GM19467 (cell line): ENCODE data around the gene FOXB2.

ENCODE experiments used
- ATAC-seq: cut with Tn5 transposase; IDR thresholded peaks from one replicate; pipeline ENCODE4 v1.9.1; 2021; ENCODE audit warnings: mild to moderate bottlenecking, moderate library complexity; ENCODE audit not compliant: unreplicated experiment

The FOXB2 gene

DNA sequence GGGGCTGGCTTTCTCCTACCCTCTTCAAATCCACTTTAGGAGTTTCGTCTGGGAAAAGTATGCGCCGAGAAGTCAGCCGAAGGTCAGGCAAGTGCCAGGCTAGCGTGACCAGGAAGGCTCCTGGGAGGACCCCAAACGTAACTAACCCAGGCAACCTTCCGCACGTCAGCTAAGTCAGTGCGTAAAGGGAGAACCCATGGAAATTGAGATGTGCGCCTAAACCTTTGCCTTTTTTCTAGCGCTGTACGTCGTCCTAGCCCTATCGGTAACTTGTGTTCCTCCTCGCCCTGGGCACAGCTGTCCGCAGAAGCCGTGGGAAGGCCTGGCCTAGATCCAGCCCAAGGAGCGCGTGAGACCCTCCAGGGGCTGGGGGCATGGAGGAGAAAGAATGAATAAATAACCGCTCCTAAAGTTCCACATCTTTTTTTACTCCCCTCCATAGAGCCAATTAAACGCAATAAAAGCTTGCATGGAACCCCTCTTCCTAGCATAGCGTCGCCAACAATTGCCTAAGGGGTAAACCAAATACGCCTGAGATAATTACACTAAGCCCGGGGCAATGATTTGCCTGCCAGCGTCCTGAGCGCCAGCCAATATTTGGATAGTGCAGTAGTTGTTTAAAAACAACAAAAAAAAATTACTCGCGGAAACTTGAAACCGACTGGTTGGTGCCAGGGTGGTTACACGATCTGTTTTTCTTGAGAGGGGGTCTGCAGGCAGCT is 4.0 kb upstream of the FOXB2 start:
- no peak for ATAC-seq

- no peak for ATAC-seq
Observed at GRCh38 chr9:77016121-77016525, 3.3 kb upstream of the FOXB2 start.

DNA sequence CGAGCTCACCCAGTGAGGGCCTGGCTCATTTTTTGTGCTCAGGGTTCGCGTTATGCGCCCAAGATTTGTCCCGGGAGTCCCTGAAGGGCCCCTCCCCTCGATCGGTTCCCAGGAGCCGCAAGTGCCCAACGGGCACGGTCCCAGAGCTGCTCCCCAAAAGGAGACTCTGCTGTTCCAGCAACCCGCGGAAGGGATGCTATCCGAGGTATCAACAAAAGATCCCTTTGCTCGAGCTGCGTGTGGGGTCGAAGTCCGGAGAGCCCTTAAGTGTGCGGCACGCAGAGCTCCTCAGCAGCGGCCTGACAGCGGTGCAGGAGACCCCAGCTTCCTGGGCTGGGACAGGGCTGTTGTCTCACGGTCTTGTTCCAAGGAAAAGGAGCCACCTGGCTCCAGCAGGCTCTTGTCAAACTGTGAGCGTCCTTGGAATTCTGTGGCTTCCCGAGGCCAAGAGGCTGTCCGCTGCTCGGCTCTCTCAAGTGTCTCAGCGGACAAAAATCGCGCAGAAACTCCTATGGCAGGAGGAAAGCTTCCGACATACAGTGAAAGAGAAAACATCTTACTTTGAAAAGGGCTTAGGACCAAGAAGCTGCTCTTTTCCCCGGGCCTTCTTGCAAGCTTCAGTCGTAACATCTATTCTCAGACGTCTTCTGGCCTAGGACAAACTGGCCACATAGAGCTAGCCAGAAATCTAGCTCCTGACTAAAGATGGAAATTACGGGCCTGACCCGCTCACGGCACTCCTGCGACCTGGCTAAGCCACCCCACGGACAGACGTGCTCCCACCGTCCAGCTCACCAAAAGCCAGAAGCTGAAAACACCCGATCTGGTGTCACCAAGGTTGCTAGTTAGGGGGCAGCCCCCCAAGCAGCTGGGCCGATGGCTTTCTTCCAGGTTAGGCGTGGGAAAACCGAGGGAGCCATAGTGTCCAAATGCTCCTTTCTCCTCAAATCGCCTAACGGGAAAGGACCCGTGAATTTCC is 2.6 kb upstream of the FOXB2 start:
- ATAC-seq, result no peak

- ATAC-seq, result no peak
Observed at GRCh38 chr9:77017505-77017894, 2.0 kb upstream of the FOXB2 start.

- ATAC-seq, result no peak
Observed at GRCh38 chr9:77018058-77018968, 1.1 kb upstream of the FOXB2 start.

GRCh38 chr9:77018969-77019235 is 553 bp upstream of the FOXB2 start:
- ATAC-seq, result no peak

- ATAC-seq, result no peak
Observed at GRCh38 chr9:77019926-77020412, 514 bp downstream of the FOXB2 start.

DNA sequence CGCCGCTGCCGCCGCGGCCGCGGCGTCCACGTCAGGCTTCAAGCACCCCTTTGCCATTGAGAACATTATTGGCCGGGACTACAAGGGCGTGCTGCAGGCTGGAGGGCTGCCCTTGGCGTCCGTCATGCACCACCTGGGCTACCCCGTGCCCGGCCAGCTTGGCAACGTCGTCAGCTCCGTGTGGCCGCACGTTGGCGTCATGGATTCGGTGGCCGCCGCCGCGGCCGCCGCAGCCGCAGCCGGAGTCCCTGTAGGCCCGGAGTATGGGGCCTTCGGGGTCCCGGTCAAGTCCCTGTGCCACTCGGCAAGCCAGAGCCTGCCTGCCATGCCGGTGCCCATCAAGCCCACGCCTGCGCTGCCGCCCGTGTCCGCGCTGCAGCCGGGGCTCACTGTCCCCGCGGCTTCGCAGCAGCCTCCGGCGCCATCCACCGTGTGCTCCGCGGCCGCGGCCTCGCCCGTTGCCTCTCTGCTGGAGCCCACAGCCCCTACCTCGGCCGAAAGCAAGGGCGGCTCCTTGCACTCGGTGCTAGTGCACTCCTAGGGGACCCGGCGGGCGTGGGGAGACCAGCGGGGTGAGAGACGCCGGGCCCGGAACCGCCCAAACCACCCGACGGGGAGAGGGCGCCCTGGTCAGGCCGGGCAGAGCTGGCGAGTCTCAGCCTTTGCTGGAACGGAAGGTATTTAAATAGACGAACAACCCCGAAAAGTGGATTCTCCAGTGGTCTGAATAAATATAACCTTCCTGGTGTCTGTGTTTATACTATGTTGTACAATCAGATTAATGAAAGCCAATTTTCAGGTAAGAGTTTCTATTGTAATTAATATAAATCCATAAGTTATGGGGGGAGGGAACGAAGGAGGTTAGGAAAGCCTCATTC is 1.2 kb downstream of the FOXB2 start:
- ATAC-seq, result no peak

DNA sequence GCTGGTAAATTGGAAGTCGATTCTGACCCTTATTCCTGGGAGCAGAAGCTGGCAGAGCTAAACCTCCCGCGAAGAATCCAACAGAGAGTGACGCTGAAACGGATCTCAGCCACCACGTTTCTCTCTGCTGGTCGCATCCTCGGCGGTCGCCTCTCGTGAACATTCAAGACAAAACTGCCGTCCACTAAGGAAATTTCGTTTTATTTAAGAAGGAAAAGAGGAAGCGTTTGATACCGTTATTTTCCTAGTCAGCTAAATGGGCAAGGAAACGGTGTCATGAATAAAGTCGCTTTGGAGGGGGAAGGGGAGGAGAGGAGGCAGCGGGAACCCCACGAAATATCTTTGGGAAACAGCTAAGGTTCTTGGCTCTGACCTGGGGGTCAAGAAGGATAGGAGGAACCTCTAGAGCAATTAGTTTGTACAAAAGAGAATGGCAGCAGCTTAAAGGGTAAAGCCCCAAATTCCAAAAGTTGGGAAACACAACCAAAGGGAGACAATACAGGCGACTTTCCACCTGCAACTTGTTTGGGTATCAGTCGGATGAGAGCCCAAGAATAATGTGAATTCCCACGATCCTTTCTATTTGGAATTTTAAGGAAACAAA is 1.9 kb downstream of the FOXB2 start:
- ATAC-seq, result no peak

GRCh38 chr9:77021922-77022782 is 2.7 kb downstream of the FOXB2 start:
- ATAC-seq, result no peak

DNA sequence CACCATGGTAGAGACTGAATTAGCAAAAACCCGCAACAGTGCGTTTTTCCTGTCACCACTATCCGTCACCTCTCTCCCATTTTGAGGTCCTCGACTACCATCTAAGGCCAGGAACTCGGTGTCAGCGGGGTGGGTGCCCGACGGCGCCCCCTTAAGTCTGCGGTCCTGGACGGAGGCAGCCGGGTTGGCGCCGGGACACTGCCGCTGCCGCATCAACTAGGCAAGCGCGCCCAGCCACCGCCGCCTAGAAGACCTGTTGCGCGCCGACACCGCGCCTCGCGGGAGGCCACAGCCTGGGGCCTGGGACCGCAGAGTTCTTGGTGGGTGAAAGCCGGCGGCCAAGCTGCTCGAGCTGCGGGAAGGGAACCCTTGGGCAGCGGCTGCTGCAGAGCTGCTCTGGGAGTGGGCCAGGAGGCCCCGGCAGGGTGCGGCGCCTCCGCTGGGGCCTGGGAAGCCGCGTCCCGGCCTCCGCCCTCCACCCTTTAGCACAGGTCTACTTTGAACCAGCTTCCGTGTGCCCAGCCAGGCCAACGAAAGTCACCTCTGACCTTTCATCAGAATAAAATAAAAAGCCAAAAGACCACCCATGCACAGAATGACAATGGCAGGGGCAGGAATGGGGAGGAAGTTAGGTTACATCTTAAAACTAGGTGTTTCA is 3.5 kb downstream of the FOXB2 start:
- no peak for ATAC-seq

- no peak for ATAC-seq
Observed at GRCh38 chr9:77023726-77024125, 4.3 kb downstream of the FOXB2 start.

- no peak for ATAC-seq
Observed at GRCh38 chr9:77024776-77025545, 5.5 kb downstream of the FOXB2 start.

- no peak for ATAC-seq
Observed at GRCh38 chr9:77028478-77028877, 9.0 kb downstream of the FOXB2 start.

DNA sequence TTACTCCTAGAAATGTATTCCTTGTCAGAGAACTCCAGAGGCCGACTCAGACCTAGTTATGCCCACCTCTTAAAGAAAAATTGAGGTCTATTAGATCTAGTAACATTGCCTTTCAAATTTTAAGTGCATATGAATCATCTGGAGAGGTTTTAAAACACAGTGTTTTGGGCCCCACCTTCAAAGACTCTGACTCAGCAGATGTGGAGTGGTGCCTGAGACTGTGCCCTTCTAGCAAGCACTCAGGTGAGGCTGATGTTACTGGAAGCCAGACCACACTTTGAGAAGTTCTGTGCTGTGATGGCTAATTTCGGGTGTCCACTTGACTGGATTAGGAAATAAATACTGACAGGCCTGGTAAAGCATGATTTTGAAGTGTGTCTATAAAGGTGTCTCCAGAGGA is 10.6 kb downstream of the FOXB2 start:
- ATAC-seq, result no peak

- no peak for ATAC-seq
Observed at GRCh38 chr9:77038281-77039036, 19.0 kb downstream of the FOXB2 start.

GRCh38 chr9:77040340-77040739 is 20.9 kb downstream of the FOXB2 start:
- ATAC-seq, result no peak
